ENCODE measurements around the gene CRK.
"Not testable (repeated sequence)": the region's sequence is repeated elsewhere in the genome, so short reads cannot be mapped to it uniquely, and the experiment has no call there.

Gene CRK

GRCh38 chr17:1431631-1432104 lies 24.4 kb downstream of the CRK start:
- no peak for DNase-seq (ENCODE audit: low read depth in 1 of 2, low spot score in 1 of 2)

- no peak for DNase-seq (ENCODE audit: low read depth in 1 of 2, low spot score in 1 of 2)
These were observed 32.4 kb downstream of the CRK start for GRCh38 chr17:1423456-1424135.

GRCh38 chr17:1422885-1423284 lies 33.1 kb downstream of the CRK start:
- no peak for DNase-seq (ENCODE audit: low read depth in 1 of 2, low spot score in 1 of 2)

GRCh38 chr17:1421470-1421869 lies 34.6 kb downstream of the CRK start:
- DNase-seq (ENCODE audit: low read depth in 1 of 2, low spot score in 1 of 2): no peak

- no peak for DNase-seq (ENCODE audit: low read depth in 1 of 2, low spot score in 1 of 2)
These were observed 35.1 kb downstream of the CRK start for GRCh38 chr17:1420981-1421380.

- no peak for DNase-seq (ENCODE audit: low read depth in 1 of 2, low spot score in 1 of 2)
These were observed 35.9 kb downstream of the CRK start for GRCh38 chr17:1420163-1420562.

GRCh38 chr17:1418476-1418875 lies 37.6 kb downstream of the CRK start:
- not testable (repeated sequence) for DNase-seq (ENCODE audit: low read depth in 1 of 2, low spot score in 1 of 2)

GRCh38 chr17:1416414-1416813 lies 39.6 kb downstream of the CRK start:
- no peak for DNase-seq (ENCODE audit: low read depth in 1 of 2, low spot score in 1 of 2)

- DNase-seq (ENCODE audit: low read depth in 1 of 2, low spot score in 1 of 2): no peak
These were observed 41.4 kb downstream of the CRK start for GRCh38 chr17:1414634-1415033.

- DNase-seq (ENCODE audit: low read depth in 1 of 2, low spot score in 1 of 2): no peak
These were observed 41.9 kb downstream of the CRK start for GRCh38 chr17:1414001-1414574.

GRCh38 chr17:1413281-1413791 lies 42.7 kb downstream of the CRK start:
- no peak for DNase-seq (ENCODE audit: low read depth in 1 of 2, low spot score in 1 of 2)

GRCh38 chr17:1412185-1413110 lies 43.6 kb downstream of the CRK start:
- DNase-seq (ENCODE audit: low read depth in 1 of 2, low spot score in 1 of 2): no peak

- no peak for DNase-seq (ENCODE audit: low read depth in 1 of 2, low spot score in 1 of 2)
These were observed 53.8 kb downstream of the CRK start for GRCh38 chr17:1402262-1402586.

GRCh38 chr17:1399679-1400512 lies 56.1 kb downstream of the CRK start, which contains the start of gene YWHAE:
YWHAE (minus strand) TSS chr17:1400222; CDS start chr17:1400110, 112 bp downstream.
- peak; percentile 94 to 95 for DNase-seq (ENCODE audit: low read depth in 1 of 2, low spot score in 1 of 2)

GRCh38 chr17:1398931-1399678 lies 56.9 kb downstream of the CRK start:
- no peak for DNase-seq (ENCODE audit: low read depth in 1 of 2, low spot score in 1 of 2)

GRCh38 chr17:1398028-1398427 lies 58.0 kb downstream of the CRK start:
- DNase-seq (ENCODE audit: low read depth in 1 of 2, low spot score in 1 of 2): no peak

- not testable (repeated sequence) for DNase-seq (ENCODE audit: low read depth in 1 of 2, low spot score in 1 of 2)
These were observed 60.0 kb downstream of the CRK start for GRCh38 chr17:1395876-1396665.

- DNase-seq (ENCODE audit: low read depth in 1 of 2, low spot score in 1 of 2): no peak
These were observed 64.5 kb downstream of the CRK start for GRCh38 chr17:1391577-1391976.
